22Rv1 (cell line): ENCODE data around the gene CCK.

Experiments
- ZFX ChIP-seq: fragments of 450-650 bp; IDR thresholded peaks from 2 replicates; pipeline ENCODE4 v1.6.1; 2017; ENCODE audit warnings: antibody characterized with exemption, borderline replicate concordance
- TF ChIP-seq, protein P1 (sequence below): fragments of 450-650 bp; IDR thresholded peaks from 2 replicates; pipeline ENCODE4 v1.5.1; 2017; ENCODE audit warnings: mild to moderate bottlenecking

DNA sequence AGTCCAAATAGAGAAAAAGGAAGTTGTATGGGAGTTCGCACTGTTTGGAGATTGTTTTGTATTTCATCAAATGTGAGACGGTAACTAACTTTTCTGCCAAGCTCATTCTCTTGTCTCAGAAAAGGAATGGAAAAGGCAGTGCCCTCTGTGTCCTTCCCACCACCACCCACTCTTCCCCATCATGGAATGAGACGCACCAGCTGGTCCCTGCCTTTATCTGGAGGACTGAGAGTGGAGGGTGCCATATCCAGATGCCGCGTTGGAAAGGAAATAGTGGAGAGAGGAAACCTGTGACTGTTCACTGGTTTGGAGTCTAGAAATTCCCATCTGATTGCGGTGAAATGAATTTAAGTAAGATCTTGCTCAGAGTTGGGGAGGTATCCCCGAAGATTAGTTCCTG, 3.7 kb upstream of the CCK start:
- TF ChIP-seq, protein P1, sequence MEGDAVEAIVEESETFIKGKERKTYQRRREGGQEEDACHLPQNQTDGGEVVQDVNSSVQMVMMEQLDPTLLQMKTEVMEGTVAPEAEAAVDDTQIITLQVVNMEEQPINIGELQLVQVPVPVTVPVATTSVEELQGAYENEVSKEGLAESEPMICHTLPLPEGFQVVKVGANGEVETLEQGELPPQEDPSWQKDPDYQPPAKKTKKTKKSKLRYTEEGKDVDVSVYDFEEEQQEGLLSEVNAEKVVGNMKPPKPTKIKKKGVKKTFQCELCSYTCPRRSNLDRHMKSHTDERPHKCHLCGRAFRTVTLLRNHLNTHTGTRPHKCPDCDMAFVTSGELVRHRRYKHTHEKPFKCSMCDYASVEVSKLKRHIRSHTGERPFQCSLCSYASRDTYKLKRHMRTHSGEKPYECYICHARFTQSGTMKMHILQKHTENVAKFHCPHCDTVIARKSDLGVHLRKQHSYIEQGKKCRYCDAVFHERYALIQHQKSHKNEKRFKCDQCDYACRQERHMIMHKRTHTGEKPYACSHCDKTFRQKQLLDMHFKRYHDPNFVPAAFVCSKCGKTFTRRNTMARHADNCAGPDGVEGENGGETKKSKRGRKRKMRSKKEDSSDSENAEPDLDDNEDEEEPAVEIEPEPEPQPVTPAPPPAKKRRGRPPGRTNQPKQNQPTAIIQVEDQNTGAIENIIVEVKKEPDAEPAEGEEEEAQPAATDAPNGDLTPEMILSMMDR = no peak
- no peak for TF ChIP-seq ZFX
